GM20431 (cell line): ENCODE results near the gene RAMP3.
"Not testable (repeated sequence)": the region's sequence is repeated elsewhere in the genome, so short reads cannot be mapped to it uniquely, and the experiment has no call there.

Experiments
- in situ Hi-C: fragments of 300-500 bp; cut with MseI, MboI; formaldehyde crosslinking; loops from one replicate; pipeline ENCODE4 v1.15.0; 2020; ENCODE audit warnings: low sequenced_read_pairs; ENCODE audit not compliant: unreplicated experiment

RAMP3 gene

DNA sequence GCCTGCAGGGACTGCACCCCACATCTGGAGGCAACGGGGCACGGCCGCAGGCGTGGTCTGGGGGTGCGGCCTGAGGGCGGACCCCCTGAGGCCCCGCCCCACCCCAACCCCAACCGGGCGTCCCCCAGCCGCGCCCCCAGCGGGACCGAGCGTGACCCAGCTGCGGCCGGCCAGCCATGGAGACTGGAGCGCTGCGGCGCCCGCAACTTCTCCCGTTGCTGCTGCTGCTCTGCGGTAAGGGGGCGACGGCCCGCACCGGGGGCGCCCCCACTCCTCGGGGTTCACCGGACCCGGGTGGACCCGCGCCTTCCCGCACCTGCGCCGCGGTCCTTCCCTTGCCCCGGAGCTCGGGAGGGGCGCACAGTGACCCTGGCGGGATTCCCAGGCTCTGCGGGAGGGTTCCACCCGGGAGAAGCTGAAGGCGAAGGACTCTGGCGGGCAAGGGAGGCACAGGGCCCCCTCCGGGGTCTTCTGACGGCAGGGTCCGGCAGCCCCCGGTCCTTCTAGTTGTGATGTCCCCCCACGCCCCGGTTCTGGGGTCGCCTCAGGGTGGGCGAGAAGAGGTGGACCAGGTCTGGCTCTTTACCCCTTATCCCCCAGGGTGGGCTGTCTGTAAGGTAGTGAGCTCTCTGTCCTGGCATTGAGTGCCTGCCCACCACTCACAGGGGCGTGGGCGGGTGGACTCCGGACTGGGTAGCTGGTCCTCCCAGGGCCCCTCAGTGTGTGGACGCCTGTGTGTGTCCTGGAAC lies at the start of gene RAMP3:
Gene RAMP3 (plus strand): TSS at position 139 of the 749 bp plus-strand sequence. CDS start 38 bp downstream, at position 177.
- in situ Hi-C loops: loop anchor here (25.0 kb wide), 1 partner anchor 704 kb away; the partner anchor contains the start of gene CCDC201

- in situ Hi-C loops: no loop called here
These were observed 48.7 kb upstream of the RAMP3 start for GRCh38 chr7:45108863-45109262.

DNA sequence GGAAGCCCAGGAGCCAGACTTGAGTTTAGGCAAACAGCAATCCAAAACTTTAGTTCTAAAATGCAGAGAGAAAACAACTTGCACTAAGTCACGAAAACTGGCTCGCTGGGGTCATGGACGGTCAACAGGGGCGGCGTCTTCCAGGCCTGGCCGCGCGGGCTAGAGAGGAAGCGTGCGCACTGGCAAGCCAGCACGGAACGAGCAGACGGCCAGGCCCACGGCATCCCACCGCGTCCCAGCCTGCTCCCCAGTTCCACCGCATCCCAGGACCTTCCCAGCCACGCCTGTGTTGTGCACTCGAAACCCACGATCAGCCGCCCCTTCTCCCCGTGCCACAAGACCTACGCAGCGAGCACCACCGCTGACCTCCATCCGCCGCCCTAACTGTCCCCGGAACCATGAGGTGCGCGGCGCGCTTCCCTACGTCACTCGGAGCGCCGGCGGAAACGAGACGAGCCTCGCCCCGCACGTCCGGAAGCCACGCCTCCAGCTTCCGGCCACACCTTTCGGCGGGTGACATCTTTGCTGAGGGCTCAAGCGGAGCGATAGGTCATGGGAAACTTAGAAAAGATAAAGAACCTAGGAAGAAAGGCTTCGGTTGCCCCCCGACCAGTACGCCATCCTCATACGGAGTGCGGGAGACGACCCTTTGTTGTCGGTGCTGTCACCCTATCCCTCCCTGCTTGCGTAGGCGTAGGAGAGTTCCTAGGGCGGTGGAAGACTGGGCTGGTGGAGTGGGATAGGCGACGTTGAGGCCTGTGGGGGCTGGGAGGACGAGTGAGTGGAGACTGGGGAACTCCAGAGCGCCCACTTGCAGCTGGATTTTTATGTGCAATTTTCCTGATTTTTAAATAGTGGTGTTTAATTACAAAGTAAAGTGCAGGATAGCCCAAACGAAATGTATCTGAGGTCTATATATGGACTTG lies 46.0 kb upstream of the RAMP3 start, which contains the start of gene TBRG4:
Gene TBRG4 (minus strand): TSS at position 400 of the 926 bp plus-strand sequence. CDS start 2,460 bp downstream, outside the sequence.
- in situ Hi-C loops: no loop called here

DNA sequence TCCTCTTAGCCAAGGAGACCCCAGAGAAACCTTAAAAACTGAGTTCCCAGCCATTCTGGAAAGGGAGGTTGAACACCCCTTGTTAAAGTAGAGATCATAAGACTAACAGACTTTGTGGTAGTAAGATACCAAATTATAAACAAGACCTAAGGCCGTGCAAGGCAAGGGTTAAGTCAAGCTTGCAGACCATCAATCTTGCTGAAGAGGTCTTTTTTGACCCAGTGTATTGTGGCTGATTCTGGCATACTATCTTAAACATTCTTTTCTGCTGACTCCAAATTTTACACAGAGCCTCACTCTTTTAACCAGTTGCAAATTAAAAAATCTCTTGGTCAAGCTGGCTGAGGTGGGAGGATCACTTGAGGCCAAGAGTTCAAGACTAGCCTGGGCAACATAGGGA lies 44.9 kb upstream of the RAMP3 start:
- in situ Hi-C loops: no loop called here

- in situ Hi-C loops: not testable (repeated sequence)
These were observed 43.3 kb upstream of the RAMP3 start for GRCh38 chr7:45114257-45114656.

DNA sequence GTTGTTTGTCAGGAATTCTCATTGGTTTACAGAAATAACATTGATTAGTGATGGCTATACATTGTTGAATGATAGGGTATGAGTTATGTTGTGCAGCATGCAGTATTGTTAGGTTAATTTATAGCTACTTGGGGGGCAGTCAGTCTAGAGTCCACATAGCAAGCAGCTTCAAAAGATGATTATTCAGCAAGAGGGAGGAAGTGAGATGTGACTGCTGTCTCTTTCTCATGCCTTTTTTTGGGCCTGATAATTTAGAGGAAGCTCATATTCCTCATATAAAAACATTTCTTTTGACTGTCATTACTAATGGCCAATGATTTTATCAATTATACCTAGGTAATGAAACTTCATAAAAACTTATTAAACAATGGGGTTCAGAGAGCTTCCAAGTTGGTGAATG lies 42.7 kb upstream of the RAMP3 start:
- in situ Hi-C loops: no loop called here

DNA sequence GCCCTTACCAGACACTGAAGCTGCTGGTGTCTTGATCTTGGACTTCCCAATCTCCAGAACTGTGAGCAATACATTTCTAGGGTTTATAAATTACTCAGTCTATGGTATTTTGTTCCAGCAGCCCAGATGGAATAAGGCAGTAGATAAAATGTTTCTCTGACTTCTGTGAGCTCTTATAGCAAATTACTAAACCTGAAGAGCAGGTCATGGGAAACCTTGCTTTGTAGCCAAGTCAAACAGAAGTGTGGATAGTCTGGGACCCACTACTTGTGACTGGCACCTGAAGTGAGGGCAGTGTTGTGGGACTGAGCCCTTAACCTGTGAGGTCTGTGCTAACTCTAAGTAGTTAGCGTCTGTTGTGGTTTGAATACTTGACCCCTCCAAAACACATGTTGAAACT lies 41.5 kb upstream of the RAMP3 start:
- in situ Hi-C loops: no loop called here

GRCh38 chr7:45117582-45117981 lies 40.0 kb upstream of the RAMP3 start:
- in situ Hi-C loops: no loop called here

DNA sequence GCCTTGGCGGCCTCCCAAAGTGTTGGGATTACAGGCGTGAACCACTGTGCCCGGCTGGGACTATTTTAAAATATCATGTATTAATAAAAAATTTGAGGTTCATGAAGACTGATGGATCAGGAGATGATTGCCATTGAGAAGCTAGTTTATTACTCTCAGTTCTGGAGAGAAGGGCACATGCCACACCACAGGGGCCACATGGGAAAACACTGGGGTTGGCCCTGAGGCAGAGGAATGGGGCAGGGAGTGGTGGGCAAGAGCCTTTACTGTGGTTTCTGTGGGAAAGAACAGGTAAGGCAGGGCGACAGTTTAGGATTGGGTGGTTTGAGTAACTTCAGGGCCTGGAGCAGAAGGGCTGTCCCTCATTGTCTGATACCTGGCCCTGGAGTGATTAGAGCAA lies 39.3 kb upstream of the RAMP3 start:
- in situ Hi-C loops: no loop called here

- in situ Hi-C loops: no loop called here
These were observed 38.7 kb upstream of the RAMP3 start for GRCh38 chr7:45118889-45119331.

DNA sequence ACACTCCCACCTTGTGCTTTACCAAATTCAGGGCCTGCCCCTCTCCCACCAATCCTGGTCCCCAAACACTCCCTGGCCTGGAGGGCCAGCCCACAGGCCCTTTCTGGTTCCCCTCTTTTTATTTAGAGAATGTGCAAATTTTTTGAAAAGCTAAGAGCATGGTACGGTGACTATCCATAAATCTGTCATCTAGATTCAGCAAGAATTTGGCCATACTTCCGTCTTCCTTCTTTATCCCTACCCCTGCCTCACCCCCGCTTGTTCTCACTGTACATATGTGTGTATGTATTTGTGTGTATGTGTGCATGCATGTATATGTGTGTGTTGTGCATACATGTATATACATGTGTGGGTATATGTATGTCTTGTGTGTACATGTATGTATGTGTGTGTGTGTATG lies 38.0 kb upstream of the RAMP3 start:
- in situ Hi-C loops: no loop called here

- in situ Hi-C loops: no loop called here
These were observed 34.4 kb upstream of the RAMP3 start for GRCh38 chr7:45122975-45123860.

DNA sequence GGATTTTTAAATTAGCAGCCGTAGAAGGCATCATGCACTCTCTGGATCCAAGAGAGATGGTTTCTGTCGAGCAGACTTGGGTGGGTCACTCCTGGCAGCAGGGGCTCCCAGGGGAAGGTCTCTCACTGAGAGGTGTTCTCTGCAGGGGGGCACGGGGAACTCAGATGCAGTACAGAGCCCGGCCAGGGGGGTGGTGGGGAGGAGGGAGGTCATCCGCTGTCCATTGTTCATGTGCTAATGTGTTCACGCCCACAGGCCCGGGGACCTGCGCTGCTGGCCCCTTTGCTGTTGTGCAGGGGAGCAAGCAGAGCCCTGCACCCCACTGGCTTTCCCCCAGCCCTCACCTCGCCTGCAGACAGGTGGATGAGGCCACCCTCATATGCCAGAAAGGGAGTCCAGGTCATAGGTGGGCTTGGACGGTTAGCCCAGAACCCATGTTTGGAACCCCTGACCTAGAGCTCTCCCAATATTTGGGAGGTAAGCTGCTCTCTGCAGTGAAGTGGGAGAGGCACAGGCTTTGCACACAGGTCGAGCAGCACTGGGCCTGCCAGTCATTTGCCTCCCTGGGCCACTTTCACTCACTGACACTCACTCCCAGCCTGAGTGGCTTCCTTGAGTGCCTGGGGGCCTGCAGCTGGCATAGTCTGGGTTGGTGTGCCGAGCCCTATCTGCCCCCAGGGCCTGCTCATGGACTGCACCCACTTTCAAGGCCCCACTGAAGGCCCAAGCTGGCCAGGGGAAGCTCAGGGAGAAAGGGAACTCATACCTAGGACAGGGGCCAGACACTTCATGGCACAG lies 33.5 kb upstream of the RAMP3 start:
- in situ Hi-C loops: no loop called here

DNA sequence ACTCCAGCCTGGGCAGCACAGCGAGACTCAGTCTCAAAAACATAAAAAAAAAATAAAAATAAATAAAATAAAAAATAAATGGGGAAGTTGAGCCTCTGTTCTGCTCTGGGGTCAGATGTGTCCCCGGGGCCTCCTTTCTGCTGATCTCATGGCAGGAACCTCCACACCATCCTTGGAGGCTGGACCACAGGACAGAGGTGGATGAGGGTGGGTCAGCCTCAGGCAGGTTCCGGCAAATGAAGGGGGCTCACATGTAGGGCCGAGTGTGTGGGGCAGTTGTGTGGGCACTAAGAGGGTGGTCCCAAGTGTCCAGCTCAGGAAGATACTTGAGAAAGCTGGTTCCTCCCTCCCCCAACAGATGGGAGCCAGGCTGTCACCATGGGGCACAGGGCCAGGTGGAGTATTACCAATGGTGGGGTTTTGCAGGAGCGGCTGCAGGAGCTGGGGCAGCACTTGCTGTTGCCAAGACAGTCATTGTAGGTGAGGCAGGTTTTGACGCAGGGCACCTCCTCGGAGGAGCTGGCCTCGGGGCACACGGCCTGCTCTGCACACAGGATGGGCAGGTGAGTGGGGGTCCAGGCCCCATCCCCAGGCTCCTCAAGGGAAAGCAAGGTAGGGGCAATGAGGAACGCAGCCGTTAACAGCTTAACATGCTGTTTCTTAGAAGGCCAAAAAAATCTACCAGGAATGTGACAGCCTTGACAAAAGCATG lies 32.2 kb upstream of the RAMP3 start:
- in situ Hi-C loops: loop anchor here (25.0 kb wide), 1 partner anchor 188 kb away; no protein-coding TSS in a partner anchor

DNA sequence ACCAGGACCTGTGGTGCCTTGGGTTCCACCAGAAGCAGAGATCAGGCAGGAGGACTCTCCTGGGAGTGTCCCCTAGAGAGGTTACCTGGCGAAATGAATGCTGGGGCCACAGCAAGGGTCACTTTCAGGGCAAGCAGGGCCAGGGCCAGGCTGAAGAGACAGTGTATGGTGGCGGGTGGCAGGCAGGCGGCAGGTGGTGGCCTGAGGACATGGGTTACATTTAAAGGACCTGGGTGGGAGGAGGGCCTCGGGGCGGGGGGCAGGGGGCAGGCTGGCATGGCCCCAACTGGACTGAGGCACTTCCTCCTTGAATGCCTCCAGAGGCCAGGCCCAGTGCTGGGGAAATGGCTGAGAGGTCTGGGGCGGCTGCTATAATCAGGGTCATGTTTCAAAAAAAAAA lies 31.4 kb upstream of the RAMP3 start:
- in situ Hi-C loops: loop anchor here (25.0 kb wide), 1 partner anchor 189 kb away; no protein-coding TSS in a partner anchor

DNA sequence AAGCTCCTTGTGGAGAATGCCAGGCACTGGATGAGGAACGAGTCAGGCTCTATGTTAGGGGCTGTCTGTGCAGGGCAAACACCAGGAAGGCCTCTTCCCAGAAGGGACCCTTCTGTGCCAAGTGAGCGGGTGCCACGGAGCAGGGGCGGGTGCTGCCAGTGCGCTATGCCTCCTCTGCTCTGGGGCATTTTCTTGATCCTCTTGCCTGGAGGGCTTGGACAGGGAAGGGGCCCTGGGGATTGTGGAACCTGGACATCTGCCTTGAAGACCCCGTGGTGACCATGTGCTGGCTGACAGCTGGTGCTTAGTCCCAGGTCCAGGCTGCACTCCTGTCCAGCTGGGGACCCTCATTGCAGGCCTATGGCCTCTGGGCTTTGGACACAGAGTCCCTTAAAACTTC lies 30.7 kb upstream of the RAMP3 start:
- in situ Hi-C loops: loop anchor here (25.0 kb wide), 1 partner anchor 190 kb away; no protein-coding TSS in a partner anchor

DNA sequence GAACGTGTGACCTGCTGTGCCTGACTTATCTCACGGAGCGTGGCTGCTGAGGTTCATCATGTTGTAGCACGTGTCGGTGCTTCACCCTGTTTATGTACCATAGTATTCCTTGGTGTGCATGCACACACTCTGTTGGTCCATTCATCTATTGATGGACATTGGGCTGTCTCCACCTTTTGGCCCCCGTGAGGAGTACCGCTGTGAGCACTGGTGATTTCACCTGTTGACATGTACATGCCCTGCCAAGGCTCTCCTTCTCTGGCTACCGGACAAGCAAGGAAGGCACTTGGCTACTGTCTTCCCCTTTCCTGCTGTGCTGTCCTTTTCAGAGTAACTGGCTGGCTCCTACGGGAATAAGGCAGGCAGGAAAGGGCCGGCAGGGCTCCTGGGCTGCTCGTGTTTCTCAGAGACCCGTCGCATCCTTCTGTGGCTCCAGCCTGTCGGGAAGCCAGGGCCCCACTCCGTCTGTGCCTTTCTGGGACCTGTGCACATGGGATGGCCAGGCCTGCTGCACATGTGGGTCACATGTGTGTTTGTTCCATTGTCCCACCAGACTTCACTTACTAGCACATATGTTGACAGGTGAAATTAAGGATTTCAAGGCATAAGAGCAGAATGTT lies 28.3 kb upstream of the RAMP3 start:
- in situ Hi-C loops: loop anchor here (25.0 kb wide), 1 partner anchor 192 kb away; no protein-coding TSS in a partner anchor

- in situ Hi-C loops: loop anchor here (10.0 to 25.0 kb wide), 3 partner anchors 193 to 545 kb away; partner anchors contain the start of gene TMED4
These were observed 27.7 kb upstream of the RAMP3 start for GRCh38 chr7:45129906-45130305.
